Neural crest cell (in vitro differentiated cells): ENCODE results near the gene KDM4B. TPM values are rescaled to one million over a fixed set of nuclear protein-coding genes. Genes with fewer than 3 reads are reported as not detected.

Source experiments
- DNase-seq: peaks from one replicate; pipeline ENCODE4 v3.0.0; 2021; ENCODE audit warnings: low read depth, mixed read lengths, low spot score
- H3K27ac Mint-ChIP-seq: one replicate; pipeline ENCODE4 v1.8.0; 2021; ENCODE audit warnings: mild to moderate bottlenecking, mixed read lengths; ENCODE audit not compliant: unreplicated experiment
- H3K27me3 Mint-ChIP-seq: 2 replicates; pipeline ENCODE4 v1.8.0; 2021; ENCODE audit warnings: low read depth, mild to moderate bottlenecking, mixed read lengths
- H3K36me3 Mint-ChIP-seq: 2 replicates; pipeline ENCODE4 v1.8.0; 2021; ENCODE audit warnings: low read depth, mild to moderate bottlenecking, mixed read lengths
- H3K4me1 Mint-ChIP-seq: 2 replicates; pipeline ENCODE4 v1.8.0; 2021; ENCODE audit warnings: mixed read lengths
- H3K4me3 Mint-ChIP-seq: one replicate; pipeline ENCODE4 v1.8.0; 2021; ENCODE audit warnings: mild to moderate bottlenecking, mixed read lengths
- H3K9me3 Mint-ChIP-seq: 2 replicates; pipeline ENCODE4 v1.8.0; 2021; ENCODE audit warnings: mixed read lengths
- total RNA-seq: library from RNA; stranded (reverse); gene quantifications from 2 replicates; pipeline ENCODE4 v1.2.1, GENCODE V29; 2021
- TF ChIP-seq, protein P1 (sequence below): fragments of 200-600 bp; sonication (generic); conservative IDR thresholded peaks from 2 replicates; pipeline ENCODE4 v1.5.0; 2021; ENCODE audit warnings: antibody characterized with exemption, mild to moderate bottlenecking

KDM4B gene
- total RNA-seq, 1 donor from 2014 or later = 45.4 TPM

DNA sequence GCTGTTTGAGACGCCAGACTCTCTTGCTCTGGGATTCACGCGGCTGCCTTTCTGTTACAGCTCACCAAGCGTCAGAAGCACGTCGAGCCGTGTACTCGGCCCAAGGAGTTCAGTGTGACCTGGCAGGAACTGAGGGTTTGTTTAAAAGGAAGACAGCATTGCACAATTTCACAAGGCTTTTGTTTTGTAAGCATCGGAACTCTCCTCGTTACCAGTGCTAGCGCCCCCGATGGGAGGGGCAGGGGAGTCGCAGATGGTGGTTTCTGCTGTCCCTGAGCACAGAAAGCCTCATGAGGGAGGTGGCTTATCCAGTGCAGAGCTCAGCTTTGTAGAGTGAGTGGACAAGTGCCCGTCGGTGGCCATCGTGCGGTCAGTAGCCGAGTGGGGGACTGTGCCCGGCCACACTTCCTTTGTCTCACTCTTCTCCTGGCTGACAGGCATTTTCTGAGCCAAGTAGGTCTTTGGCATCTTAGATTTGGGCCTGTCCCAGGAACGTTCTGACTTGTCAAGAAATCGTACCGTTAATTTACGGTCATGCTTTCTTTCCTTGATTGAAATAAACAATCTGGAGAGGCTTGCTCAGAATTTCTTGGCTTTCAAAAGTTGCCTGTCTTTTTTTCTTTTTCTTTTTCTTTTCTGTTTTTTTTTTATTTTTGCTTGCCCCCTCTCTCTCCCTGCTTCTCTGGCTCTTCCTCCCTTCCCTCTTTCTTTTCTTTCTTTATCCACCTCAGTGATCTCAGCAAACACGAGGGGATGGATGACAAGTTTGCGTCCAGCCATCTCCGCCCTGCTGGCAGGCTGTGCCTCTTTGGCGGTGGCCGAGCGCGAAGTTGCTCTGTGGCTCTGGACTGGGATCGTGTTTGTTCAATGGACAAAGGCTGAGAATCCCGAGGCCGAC lies 7.7 kb downstream of the KDM4B start:
- Mint-ChIP-seq H3K9me3 (no peaks in the 10 kb centered on the region), H3K4me1 (peaks cover 36% of the 10 kb centered on the region), H3K36me3 (no peaks in the 10 kb centered on the region), H3K4me3 (peak overlapping the region; percentile 74), H3K27me3 (no peaks in the 10 kb centered on the region), H3K27ac (peak overlapping the region; percentile 67)
- TF ChIP-seq, protein P1, sequence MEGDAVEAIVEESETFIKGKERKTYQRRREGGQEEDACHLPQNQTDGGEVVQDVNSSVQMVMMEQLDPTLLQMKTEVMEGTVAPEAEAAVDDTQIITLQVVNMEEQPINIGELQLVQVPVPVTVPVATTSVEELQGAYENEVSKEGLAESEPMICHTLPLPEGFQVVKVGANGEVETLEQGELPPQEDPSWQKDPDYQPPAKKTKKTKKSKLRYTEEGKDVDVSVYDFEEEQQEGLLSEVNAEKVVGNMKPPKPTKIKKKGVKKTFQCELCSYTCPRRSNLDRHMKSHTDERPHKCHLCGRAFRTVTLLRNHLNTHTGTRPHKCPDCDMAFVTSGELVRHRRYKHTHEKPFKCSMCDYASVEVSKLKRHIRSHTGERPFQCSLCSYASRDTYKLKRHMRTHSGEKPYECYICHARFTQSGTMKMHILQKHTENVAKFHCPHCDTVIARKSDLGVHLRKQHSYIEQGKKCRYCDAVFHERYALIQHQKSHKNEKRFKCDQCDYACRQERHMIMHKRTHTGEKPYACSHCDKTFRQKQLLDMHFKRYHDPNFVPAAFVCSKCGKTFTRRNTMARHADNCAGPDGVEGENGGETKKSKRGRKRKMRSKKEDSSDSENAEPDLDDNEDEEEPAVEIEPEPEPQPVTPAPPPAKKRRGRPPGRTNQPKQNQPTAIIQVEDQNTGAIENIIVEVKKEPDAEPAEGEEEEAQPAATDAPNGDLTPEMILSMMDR = peak; percentile 35
- no peak for DNase-seq

DNA sequence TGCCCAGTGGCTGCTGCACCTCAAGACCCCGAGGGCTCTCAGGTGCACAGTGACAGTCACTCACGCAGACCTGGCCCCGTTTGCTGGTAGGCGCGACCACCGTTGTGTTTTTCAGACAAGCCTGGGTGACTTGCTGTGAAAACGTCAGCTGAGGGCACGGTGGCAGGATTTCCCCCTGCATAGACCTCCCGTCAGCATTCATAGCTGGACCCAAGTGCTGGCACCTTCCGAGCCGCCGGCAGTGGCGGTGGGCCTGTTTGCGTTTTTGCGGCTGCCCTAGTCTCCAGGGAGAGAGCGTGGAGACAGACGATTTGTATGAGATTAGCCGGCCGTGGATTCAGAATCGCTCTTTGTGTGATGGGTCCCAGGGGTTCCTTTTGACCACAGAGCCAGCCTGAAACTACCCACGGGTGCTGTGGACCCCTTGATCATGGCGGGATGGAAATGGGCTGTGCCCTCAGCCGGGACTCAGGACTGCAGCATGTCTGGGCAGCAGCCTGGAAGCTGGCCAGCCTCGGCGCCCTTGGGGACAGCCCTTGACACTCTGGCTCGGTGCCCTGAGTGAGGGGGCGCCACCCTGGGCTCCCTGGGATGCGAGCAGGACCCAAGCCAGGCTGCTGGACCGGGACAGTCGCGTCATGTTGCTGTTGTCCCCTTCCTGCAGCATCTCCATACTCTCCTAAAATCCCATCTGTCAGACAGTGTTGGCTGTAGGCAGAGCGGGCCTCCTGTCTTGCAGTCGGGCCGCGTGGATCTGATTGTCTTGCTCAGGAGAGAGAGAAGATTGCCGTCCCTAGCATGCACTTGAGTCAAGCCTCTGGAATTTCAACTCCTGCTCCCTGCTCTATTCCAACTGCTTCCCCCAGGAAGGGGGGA lies 8.6 kb downstream of the KDM4B start:
- peak overlapping the region; percentile 33 for H3K4me3 Mint-ChIP-seq
- no peaks in the 10 kb centered on the region for H3K27me3 Mint-ChIP-seq
- H3K4me1 Mint-ChIP-seq = peaks cover 33% of the 10 kb centered on the region
- no peaks in the 10 kb centered on the region for H3K36me3 Mint-ChIP-seq
- H3K27ac Mint-ChIP-seq = peak overlapping the region; percentile 75
- TF ChIP-seq, protein P1 = no peak
- no peak for DNase-seq
- no peaks in the 10 kb centered on the region for H3K9me3 Mint-ChIP-seq

DNA sequence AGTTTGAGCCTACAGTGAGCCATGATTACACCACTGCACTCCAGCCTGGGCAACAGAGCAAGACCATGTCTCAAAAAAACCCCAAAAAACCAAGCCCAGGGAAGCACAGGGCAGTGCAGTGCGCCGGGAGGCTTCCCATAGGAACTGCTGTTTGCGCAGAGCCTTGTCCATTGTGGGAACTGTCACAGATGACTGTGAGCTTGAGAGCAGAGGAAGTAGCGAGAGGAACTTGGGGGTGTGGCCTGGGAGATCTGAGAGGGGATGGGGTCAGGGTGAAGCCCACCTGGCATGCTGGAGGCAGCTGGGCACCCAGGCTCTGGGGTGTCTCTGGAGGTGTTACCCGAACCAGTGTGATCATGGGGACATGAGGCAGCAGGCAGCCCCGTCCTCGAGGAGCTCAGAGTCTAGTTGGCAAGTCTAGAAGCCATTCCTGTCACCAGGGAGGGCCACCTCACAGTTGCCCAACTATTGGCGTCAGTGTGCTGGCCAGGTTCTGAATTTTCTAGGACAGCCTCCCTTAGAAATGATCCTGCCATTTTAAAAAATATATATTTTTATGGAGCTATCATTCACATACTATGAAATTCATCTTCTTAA lies 10.4 kb downstream of the KDM4B start:
- peaks cover 33% of the 10 kb centered on the region for H3K4me1 Mint-ChIP-seq
- H3K27ac Mint-ChIP-seq = no peak overlapping the region
- no peak overlapping the region for H3K4me3 Mint-ChIP-seq
- no peak for DNase-seq
- H3K9me3 Mint-ChIP-seq = no peaks in the 10 kb centered on the region
- no peaks in the 10 kb centered on the region for H3K27me3 Mint-ChIP-seq
- H3K36me3 Mint-ChIP-seq = no peaks in the 10 kb centered on the region
- TF ChIP-seq, protein P1 = no peak

DNA sequence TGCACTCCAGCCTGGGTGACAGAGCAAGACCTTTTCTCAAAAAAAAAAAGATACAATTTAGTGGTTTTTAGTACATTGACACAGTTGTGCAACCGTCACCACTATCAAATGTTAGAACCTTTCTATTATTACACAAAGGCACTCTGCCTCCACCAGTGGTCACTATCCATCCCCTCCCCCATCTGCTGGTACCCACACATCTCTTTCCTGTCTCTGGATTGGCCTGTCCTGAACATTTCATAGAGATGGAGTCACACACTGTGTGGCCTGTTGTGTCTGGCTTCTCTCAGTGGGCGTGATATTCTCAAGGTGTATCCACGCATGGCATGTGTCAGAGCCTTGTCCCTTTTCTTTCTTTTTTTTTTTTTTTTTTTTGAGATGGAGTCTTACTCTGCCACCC lies 11.2 kb downstream of the KDM4B start:
- Mint-ChIP-seq H3K27ac (no peak overlapping the region), H3K9me3 (no peaks in the 10 kb centered on the region), H3K27me3 (no peaks in the 10 kb centered on the region), H3K4me3 (no peak overlapping the region), H3K4me1 (peaks cover 31% of the 10 kb centered on the region), H3K36me3 (no peaks in the 10 kb centered on the region)
- TF ChIP-seq, protein P1 = no peak
- no peak for DNase-seq
